ENCODE results near the gene ADAMTSL3. TPM values are rescaled to one million over a fixed set of nuclear protein-coding genes. Genes with fewer than 3 reads are reported as not detected.

ADAMTSL3 gene
- polyA plus RNA-seq, 4 donors: 4.0 to 5.3 (median 4.9) TPM

DNA sequence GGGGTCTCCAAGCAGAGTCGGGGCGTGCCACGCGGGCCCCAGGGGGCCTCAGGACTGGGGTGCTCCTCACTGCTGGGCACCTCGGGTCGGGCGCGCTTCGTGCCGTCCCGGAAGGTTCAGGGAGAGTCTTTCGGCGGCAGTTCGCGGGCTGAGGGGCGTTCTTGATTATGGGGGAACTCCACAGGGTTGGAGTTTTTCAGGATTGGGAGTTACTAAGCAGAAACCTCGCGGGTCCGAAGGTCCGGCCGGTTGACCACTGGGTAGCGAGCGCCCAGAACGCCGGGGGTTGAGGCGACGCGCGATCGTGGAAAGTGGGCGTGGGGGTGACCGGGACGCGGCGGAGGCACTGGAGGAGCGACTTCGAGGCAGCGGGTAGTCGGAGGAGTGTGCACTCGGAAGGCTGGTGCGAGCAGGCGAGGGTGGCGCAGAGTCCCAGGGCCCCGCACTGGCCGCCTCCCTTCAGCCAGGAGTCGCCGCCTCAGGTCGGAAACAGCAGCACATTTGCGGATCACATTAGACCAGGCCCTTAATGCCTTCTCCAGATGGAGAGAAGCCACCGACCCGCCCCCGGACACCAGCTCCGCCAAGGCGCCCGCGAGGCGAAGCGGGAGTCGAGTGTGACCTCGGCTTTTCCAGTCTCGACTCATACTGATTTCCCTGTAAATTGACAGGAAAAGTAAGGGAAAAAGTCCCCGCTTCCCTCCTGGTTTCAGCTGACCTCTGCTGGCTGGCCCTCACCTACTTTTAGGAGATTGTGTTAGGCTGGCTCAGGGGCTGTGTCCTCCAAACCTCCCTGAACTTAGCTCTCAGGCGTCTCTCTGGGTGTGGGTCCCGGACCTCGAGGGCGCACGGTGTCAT lies 685 bp downstream of the ADAMTSL3 start:
- peak in 1 of 4 donors; percentile 13 for DNase-seq (ENCODE audit: low read depth in 4 of 4, low spot score in 3 of 4)

DNA sequence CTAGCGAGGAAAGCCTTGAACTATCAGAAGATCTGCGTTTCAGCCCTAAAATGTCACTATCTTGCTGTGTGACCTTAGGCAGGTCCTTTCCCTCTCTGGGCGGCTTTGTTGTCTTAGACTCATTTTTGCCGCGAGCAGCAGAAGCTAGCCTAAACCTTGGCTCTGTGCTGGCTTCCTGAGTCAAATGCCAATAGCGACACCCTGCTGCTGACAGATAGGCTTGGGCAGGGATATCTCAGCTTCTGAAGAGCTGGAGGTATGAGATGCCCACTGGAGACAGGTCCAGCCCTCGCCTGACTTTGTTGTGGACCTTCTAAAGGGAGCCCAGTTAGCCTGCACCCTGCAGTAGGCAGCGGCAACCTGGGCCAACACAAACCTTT lies 1.3 kb downstream of the ADAMTSL3 start:
- DNase-seq (ENCODE audit: low read depth in 4 of 4, low spot score in 3 of 4): no peak

DNA sequence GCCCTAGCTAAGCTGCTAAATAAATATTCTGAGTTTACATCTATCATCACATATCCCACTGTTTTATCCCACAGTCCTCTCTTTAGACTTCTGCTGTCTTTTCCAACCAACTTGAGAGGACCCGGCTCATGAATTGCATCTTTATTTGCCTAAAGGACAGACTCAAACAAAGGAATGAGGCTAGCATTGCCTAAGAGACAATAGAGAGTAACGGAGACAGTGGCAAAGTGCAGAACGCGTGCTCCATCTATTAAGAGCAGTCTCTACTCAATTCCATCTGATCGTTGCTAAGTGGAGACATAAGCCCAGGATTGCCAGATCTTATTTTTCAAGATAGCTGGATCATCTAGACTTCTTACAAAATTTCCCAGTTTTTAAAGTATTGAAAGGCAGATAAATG lies 2.3 kb downstream of the ADAMTSL3 start:
- no peak for DNase-seq (ENCODE audit: low read depth in 4 of 4, low spot score in 3 of 4)

DNA sequence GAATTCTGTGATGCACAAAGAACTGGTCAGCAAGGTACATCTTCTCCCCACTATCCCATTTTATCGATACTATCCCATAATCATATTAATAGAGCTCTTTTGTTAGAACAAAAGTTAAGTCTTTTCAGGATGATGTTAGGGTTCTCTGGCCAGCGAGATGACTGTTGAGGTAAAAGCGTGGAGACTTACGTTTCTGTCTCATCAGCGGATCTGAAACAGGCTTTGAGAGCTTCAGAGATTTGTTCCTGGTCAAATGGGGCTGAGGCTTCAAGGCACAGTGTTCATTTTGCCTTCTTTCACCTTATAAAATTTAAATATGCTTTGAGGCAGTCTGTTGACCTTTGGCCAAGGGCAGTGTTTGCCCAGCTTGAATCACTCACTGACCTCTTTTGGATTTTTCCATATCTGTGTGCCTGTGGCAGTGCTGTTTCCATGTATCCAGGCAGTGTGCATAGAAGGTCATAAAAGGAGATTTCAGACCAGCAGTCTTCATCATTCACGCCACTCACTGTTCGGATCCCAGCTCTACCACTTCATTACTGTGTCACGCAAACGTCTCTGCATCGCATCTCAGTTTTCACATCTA lies 3.1 kb downstream of the ADAMTSL3 start:
- no peak for DNase-seq (ENCODE audit: low read depth in 4 of 4, low spot score in 3 of 4)

DNA sequence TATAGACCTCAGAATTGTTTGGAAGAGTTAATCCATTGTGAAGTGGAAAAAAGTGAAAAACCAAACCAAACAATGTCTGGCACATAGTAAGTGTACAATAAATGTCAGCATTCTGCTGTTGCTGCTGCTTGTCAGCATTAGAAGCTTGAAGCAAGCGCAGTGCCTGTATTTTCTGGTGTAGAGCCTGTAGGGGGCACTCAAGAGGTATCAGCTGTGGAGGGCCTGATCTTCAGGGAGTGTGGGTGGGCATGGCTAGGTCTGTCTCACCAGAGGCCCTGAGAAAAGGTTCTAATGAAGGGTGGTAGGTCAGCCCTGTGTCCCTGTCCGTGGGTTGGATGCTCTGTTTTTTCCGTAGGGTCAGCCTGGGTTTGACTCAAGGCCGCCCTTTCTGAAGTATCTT lies 3.6 kb downstream of the ADAMTSL3 start:
- DNase-seq (ENCODE audit: low read depth in 4 of 4, low spot score in 3 of 4): no peak

DNA sequence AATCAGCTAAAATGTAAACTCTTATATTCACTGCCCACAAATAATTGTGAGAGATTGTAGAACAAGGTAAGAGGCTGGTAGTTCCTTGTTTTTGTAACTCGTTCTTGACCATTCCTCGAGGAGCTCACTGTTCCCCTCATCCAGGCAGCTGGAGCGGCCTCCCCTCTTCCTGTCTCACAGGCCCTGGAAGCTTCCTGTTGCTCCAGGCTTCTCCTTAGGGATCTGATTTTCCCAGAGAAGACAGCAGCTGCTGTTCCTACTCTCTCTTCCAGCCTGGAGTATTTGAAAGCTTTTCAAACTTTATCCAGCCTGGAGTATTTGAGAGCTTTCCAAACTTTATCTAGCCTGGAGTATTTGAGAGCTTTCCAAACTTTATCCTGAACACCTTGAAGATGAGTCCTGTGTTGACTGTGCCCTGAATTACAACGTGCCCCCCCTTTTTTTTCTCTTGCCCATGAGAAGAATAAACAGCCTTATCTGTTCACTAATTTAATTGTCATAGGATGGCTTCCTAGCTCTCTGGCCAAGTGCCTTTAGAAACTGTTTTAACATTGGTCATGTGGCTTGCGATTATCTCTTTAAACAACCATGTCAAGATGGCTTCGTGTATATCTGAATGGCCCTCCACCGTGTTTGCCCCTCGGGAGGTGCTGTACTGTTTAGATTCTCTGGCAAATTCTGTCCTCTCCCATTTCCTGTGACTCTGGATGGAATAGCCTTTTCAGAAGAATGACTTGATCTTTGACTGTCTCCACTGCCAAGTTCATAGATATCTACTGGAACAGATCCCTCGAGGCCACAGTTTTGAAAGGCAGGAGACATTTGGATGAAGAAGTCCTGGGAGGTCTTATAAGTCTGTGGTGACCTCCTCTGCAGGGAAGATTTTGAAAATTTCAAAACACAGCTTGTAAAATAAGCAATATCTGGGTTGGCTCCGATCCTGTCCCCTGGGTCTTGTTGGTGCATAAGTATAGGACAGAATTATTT lies 4.8 kb downstream of the ADAMTSL3 start:
- no peak for DNase-seq (ENCODE audit: low read depth in 4 of 4, low spot score in 3 of 4)

DNA sequence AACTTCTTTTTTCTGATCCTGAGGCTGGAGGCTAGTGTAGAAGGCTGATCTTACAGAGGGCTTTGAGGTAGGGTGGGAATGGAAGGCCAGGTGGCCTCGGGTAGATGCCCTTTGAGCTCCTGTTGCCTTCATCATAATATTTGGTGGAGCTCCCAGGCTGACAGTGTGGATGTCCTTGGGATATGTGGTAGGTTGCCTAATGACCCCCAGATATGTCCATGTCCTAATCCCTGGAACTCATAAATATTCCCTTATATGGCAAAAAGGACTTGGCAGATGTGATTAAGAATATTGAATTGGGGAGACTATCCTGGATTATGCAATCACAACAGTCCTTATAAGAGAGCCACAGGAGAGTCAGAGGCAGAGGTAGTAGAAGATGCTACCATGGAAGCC lies 5.5 kb downstream of the ADAMTSL3 start:
- no peak for DNase-seq (ENCODE audit: low read depth in 4 of 4, low spot score in 3 of 4)

DNA sequence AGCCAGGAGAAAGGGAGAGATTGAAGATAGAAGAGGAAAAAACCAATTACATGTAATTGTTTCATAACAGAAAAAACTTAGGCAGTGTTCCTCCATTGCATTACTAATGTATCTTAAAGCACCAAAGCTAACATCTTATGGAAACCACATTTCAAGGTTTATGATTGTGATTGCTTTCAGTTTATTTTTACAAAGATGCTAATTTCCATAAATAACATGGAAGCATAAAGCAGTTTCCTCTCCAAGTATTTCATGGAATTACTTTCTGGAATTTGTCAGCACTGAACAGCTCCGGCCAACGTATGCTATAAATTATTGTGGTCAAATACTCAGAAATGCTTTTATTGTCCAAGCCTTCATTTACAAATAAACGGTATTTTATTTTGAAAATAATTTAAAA lies 11.6 kb downstream of the ADAMTSL3 start:
- no peak for DNase-seq (ENCODE audit: low read depth in 4 of 4, low spot score in 3 of 4)

DNA sequence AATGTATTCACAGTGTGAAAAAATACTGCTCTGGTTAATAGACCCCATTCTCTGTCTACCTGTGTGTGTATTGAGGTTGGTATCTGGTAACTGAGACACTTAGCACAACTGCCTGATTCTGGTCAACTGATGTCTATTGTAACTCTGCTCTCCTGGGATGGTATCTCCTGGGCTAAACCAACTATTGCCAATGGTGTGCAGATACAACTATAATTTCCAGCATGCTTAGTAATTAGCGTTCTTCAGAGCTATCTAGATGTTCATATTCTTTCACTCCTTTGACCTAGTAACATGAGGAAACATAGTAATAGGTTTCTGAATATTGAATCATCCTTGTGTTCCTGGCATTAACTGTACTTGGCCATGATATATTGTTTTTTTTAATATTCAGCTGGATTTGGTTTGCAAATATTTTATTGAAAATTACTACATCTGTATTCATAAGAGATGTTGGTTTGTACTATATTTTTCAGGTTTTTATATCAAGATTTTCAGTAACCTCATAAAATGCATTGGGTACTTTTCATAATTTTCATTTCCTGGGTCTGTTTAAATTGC lies 16.8 kb downstream of the ADAMTSL3 start:
- no peak for DNase-seq (ENCODE audit: low read depth in 4 of 4, low spot score in 3 of 4)

DNA sequence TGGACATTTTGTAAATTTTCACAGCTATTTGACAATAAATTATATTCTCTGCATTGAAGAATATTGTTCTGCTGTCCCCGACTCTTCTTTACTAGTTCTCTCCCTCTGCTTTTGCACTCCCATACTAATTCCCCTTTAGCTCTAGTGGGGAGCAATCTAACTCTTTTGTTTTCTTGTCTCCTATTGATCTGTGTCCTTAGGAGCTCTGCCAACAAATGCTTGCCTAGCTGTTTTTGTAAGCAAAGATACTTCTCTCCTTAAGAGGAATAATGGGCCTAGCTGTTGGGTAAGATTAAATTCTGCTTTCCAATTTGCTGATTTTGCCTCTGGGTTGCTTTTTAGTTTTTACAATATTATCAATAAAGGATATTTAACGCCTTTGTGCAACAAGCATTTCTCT lies 17.7 kb downstream of the ADAMTSL3 start:
- no peak for DNase-seq (ENCODE audit: low read depth in 4 of 4, low spot score in 3 of 4)

DNA sequence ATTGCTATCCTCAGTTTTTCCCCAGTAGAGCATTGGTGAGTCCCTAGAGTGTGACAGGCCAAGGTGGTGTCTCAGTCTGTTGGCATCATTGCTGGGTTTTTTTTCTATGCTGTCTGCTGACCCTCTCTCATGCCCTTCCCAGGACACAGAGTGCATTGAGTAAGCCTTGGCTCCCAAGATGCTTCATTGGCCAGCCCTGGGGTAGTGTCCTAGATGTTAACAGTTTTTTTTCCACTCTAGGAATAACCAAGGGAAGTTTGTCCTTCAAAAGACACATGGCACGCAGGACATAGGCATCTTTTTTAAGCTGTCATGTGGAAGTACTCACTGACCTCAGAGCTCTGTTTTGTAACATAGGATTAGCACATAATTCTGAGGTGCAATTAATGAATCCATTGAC lies 19.5 kb downstream of the ADAMTSL3 start:
- no peak for DNase-seq (ENCODE audit: low read depth in 4 of 4, low spot score in 3 of 4)

DNA sequence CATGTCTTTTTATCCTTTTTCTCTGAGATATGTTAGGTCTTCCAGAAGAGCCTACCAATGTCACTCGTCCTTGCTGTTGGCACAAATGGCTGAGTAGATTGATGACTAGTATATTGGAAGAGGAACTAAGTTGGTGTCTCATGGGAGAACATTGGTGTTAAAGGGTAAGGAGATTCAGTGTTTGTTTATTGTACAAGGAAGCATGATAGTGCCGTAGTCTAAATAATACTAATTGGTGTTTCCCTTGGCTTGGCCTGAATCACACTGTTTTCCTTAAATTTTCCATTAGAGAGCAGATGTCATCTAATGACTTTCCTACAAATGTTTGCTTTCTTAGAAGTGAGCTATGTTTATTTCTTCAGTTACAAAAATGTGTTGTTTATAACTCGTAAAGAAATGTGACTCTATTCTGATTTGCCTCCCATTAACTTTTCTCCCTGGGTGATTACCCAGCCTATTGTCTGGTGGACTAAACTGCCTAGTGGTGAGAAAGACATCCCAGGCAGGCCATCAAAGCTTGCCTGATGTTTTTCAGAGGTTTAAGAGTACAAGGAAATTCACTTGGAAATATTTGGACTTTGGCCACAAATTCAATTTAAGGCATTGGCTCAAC lies 28.7 kb downstream of the ADAMTSL3 start:
- DNase-seq (ENCODE audit: low read depth in 4 of 4, low spot score in 3 of 4): no peak

DNA sequence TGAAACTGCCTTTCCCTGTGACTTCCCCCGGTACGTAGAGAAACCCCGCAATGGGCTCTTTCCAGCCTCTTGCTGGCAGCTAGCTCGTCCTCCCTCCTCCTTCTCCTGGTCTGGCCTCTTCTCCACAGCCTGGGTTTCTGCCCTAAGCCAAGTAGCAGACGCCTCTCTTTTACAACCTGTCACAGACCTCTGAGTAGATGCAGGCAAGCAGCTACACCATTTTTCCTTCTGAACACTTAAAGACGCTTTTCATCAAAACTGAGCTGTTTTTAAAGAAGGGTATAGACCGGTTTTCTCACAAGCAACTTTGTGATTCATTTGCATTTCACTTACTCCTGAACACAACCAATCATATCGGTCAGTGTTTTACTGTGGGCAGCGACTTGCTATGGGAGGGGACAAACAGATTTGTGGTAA lies 32.0 kb downstream of the ADAMTSL3 start:
- DNase-seq (ENCODE audit: low read depth in 4 of 4, low spot score in 3 of 4): no peak

DNA sequence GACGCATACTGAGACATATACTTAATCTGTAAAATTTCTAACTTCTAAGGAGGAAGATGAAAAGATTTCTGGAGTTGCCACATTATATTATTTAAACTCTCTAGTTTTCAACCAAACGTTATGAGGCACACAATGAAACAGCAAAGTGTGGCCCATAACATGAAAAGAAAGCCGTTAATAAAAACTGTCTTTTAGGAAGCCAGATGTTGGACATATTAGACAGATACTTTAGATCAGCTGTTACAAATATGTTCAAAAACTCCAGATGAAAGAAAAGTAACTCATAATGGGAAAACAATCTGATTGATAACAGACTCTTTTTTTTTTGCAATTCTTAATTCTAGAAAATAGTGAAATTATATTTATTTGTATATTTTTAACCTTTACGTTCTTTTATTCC lies 34.3 kb downstream of the ADAMTSL3 start:
- no peak for DNase-seq (ENCODE audit: low read depth in 4 of 4, low spot score in 3 of 4)

DNA sequence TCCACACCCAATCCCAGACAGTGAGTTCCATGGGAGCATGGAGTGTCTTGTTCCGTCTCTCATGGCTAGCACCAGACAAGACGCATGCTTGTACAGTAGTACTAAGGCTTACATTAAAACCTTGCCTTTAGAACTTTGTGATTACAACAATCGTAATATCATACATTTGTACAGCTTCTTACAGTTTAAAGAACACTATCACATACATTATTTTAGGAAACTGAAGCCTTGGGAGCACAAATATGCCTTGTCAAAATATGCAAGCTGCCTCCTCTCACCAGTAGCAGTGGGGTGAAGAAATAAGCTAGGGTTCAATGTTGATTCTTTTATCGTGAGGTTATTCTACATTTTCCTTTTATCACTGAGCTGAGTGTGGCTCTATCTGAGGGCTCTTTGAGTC lies 36.8 kb downstream of the ADAMTSL3 start:
- DNase-seq (ENCODE audit: low read depth in 4 of 4, low spot score in 3 of 4): no peak

DNA sequence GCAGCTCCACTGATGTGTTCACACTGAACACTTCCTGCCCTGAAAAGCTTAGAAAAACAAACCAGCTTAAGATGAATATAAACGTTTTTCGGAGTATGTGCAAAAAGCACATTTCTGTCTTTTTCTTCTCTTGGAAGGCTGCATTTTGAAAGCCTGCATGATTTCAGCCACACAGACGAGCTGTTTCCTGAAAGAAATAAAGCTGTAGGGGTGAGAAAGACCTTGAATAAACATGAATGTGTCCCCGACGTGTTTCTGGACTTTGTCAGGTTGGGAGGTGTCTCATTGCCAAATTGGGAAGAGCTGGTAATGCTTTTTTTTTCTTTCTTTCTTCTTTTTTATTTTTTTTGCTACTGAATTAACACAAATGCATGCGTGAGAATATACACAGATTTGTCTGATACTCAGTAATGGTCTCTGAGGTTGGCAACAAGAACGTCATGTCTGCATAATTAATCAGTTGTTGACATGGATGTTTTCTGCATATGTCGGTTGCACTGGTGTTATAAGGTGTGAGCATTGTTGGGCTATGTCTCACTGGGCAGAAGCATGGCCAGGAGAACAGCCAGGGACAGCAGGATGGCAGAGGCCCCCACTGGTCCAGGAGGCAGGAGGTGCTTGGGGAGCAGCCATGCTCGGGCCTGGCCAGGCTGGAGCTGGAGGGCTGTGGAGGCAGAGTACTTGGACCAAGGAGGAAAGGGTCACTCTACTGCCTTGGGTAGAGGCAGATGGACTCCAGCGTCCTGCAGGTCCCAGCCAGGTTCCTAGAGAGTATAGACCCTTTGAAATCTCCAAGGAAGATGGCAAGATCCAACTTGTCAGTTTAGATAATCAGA lies 39.0 kb downstream of the ADAMTSL3 start:
- DNase-seq (ENCODE audit: low read depth in 4 of 4, low spot score in 3 of 4): no peak

DNA sequence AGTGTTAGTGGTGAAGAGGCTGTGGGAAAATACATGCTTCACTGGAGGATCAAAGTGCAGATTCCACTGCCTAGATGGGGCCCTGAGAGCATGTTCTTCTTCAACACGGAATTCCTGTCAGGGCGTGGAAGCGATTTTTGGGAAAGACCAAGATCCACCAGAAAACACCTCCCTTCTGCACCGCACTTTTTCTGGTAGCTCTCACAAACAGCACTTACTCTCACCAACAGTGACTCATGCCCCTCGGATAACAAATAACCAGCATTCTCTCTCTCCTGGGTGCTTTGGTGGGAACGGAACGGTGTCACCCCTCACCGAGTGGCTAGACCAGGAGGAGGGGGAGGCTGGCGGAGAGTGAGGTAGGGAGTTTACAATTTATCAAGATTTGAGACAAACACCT lies 40.1 kb downstream of the ADAMTSL3 start:
- DNase-seq (ENCODE audit: low read depth in 4 of 4, low spot score in 3 of 4): no peak

DNA sequence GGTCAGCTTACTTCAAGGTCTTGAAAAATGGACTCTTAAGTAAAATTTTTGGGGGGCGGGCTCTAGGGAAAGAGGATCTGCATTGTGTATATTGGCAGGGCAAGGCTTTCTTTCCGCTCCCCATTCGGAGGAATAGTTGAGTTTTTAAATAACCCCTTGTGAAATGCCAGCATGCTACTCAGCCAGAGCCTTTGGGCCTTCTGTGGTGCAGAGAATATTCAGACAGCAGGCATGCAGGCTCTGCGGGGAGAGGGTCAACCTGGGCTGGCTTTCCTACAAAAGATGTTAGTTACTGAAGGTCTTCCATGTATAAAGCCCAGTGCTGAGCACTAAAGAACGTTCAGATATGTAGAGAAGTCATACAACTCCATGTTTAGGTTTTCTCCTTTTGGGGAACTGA lies 40.6 kb downstream of the ADAMTSL3 start:
- no peak for DNase-seq (ENCODE audit: low read depth in 4 of 4, low spot score in 3 of 4)

DNA sequence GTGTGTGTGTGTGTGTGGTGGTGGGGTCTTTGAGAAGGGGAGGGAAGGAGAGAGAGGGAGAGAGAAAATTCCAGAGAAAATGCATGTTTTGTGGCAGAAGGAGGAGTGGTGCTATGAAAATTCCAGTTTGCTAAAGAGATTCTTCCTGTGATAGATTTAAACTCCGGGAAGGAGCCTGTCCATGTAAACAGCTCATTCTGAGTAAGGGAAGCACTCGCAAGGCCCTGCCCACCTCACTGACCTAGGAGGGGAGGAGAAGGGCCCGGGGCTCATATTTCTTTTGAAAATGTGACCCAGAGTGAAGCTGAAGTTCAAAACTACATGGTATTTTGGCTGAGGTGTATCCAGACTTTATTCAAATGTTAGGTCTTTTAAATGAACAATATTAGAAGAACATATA lies 41.3 kb downstream of the ADAMTSL3 start:
- no peak for DNase-seq (ENCODE audit: low read depth in 4 of 4, low spot score in 3 of 4)

All from right renal pelvis (tissue), 4 donors.